IPS-18a (cell line): ENCODE measurements around the gene LCLAT1.

Experiments used
- H3K27ac ChIP-seq: one replicate; pipeline ENCODE4 v1.5.1; 2013; ENCODE audit warnings: low read length
- H3K27me3 ChIP-seq: one replicate; pipeline ENCODE4 v1.6.1; 2013; ENCODE audit warnings: mild to moderate bottlenecking, low read length; ENCODE audit not compliant: control insufficient read depth, insufficient read depth
- H3K36me3 ChIP-seq: one replicate; pipeline ENCODE4 v1.6.1; 2013; ENCODE audit warnings: low read depth, low read length; ENCODE audit not compliant: control insufficient read depth
- H3K4me1 ChIP-seq: one replicate; pipeline ENCODE4 v1.6.1; 2013; ENCODE audit warnings: low read depth, low read length; ENCODE audit not compliant: control insufficient read depth
- H3K4me3 ChIP-seq: one replicate; pipeline ENCODE4 v1.5.1; 2013; ENCODE audit warnings: low read length
- H3K9ac ChIP-seq: one replicate; pipeline ENCODE4 v1.6.1; 2013; ENCODE audit warnings: mild to moderate bottlenecking, low read length, moderate library complexity
- H3K9me3 ChIP-seq: one replicate; pipeline ENCODE4 v1.6.1; 2013; ENCODE audit warnings: low read depth, low read length; ENCODE audit not compliant: control insufficient read depth

The LCLAT1 gene

GRCh38 chr2:30447149-30448045, at the start of gene LCLAT1:
TSS of gene LCLAT1 (plus strand) at chr2:30447246. CDS start at chr2:30525591, 78,345 bp downstream.
- H3K9ac ChIP-seq, result peak within 1 kb of the TSS; percentile 61
- no peaks in the 10 kb centered on the region for H3K36me3 ChIP-seq
- peaks cover 11% of the 10 kb centered on the region for H3K4me1 ChIP-seq
- H3K4me3 ChIP-seq, result peak within 1 kb of the TSS; percentile 84
- no peaks in the 10 kb centered on the region for H3K9me3 ChIP-seq
- H3K27me3 ChIP-seq, result peaks cover 22% of the 10 kb centered on the region
- H3K27ac ChIP-seq, result peak within 1 kb of the TSS; percentile 24

GRCh38 chr2:30398084-30398873, 48.8 kb upstream of the LCLAT1 start:
- no peaks in the 10 kb centered on the region for H3K27me3 ChIP-seq
- H3K36me3 ChIP-seq, result no peaks in the 10 kb centered on the region
- no peak overlapping the region for H3K9ac ChIP-seq
- H3K4me1 ChIP-seq, result no peaks in the 10 kb centered on the region
- no peaks in the 10 kb centered on the region for H3K9me3 ChIP-seq
- H3K4me3 ChIP-seq, result no peak overlapping the region
- no peak overlapping the region for H3K27ac ChIP-seq

- no peaks in the 10 kb centered on the region for H3K9me3 ChIP-seq
- H3K36me3 ChIP-seq, result no peaks in the 10 kb centered on the region
- H3K4me1 ChIP-seq, result peaks cover 18% of the 10 kb centered on the region
- no peak overlapping the region for H3K9ac ChIP-seq
- no peak overlapping the region for H3K27ac ChIP-seq
- no peaks in the 10 kb centered on the region for H3K27me3 ChIP-seq
- no peak overlapping the region for H3K4me3 ChIP-seq
These were observed 46.7 kb upstream of the LCLAT1 start for GRCh38 chr2:30400151-30400954.

GRCh38 chr2:30402441-30403182, 44.4 kb upstream of the LCLAT1 start:
- Histone ChIP-seq H3K4me1 (peaks cover 24% of the 10 kb centered on the region), H3K9ac (no peak overlapping the region), H3K27me3 (no peaks in the 10 kb centered on the region), H3K27ac (no peak overlapping the region), H3K36me3 (no peaks in the 10 kb centered on the region), H3K4me3 (no peak overlapping the region), H3K9me3 (no peaks in the 10 kb centered on the region)

- no peak overlapping the region for H3K4me3 ChIP-seq
These were observed 43.3 kb upstream of the LCLAT1 start for GRCh38 chr2:30403592-30404312.

GRCh38 chr2:30404319-30405259, 42.5 kb upstream of the LCLAT1 start:
- H3K9ac ChIP-seq, result no peak overlapping the region
- peaks cover 26% of the 10 kb centered on the region for H3K4me1 ChIP-seq
- H3K36me3 ChIP-seq, result no peaks in the 10 kb centered on the region
- no peaks in the 10 kb centered on the region for H3K9me3 ChIP-seq
- H3K4me3 ChIP-seq, result peak overlapping the region; percentile 20
- no peaks in the 10 kb centered on the region for H3K27me3 ChIP-seq
- no peak overlapping the region for H3K27ac ChIP-seq

More at GRCh38 chr2:30403592-30404312, 43.3 kb upstream of the LCLAT1 start:
- Histone ChIP-seq H3K36me3 (no peaks in the 10 kb centered on the region), H3K4me1 (peaks cover 26% of the 10 kb centered on the region), H3K9me3 (no peaks in the 10 kb centered on the region), H3K9ac (no peak overlapping the region), H3K27ac (no peak overlapping the region), H3K27me3 (no peaks in the 10 kb centered on the region)

- Histone ChIP-seq H3K27me3 (no peaks in the 10 kb centered on the region), H3K4me1 (peaks cover 26% of the 10 kb centered on the region), H3K36me3 (no peaks in the 10 kb centered on the region), H3K9me3 (no peaks in the 10 kb centered on the region), H3K4me3 (no peak overlapping the region), H3K9ac (no peak overlapping the region), H3K27ac (no peak overlapping the region)
These were observed 41.8 kb upstream of the LCLAT1 start for GRCh38 chr2:30405260-30405605.

- Histone ChIP-seq H3K27me3 (no peaks in the 10 kb centered on the region), H3K9me3 (no peaks in the 10 kb centered on the region), H3K4me1 (peaks cover 26% of the 10 kb centered on the region), H3K9ac (no peak overlapping the region), H3K27ac (no peak overlapping the region), H3K36me3 (no peaks in the 10 kb centered on the region), H3K4me3 (no peak overlapping the region)
These were observed 40.2 kb upstream of the LCLAT1 start for GRCh38 chr2:30406853-30407252.

GRCh38 chr2:30408961-30409387, 38.1 kb upstream of the LCLAT1 start:
- Histone ChIP-seq H3K4me3 (no peak overlapping the region), H3K27ac (no peak overlapping the region), H3K27me3 (no peaks in the 10 kb centered on the region), H3K9ac (no peak overlapping the region), H3K4me1 (peaks cover 21% of the 10 kb centered on the region), H3K36me3 (no peaks in the 10 kb centered on the region), H3K9me3 (no peaks in the 10 kb centered on the region)
